ENCODE data around the gene TMPRSS11B.
"Not testable (repeated sequence)": the region's sequence is repeated elsewhere in the genome, so short reads cannot be mapped to it uniquely, and the experiment has no call there.

TMPRSS11B gene
- 0 to 0.17 reads per million in 2 donors for total RNA-seq

GRCh38 chr4:68245594-68245993 lies at the start of gene TMPRSS11B:
Gene TMPRSS11B (minus strand): TSS chr4:68245694. CDS start chr4:68245558, 136 bp downstream.
- no peak for DNase-seq

GRCh38 chr4:68291256-68291655 lies 45.8 kb upstream of the TMPRSS11B start:
- no peak for DNase-seq

GRCh38 chr4:68288393-68288740 lies 42.9 kb upstream of the TMPRSS11B start:
- DNase-seq: no peak

GRCh38 chr4:68287704-68288392 lies 42.4 kb upstream of the TMPRSS11B start:
- DNase-seq: no peak

GRCh38 chr4:68283714-68284113 lies 38.2 kb upstream of the TMPRSS11B start:
- DNase-seq: no peak

GRCh38 chr4:68283095-68283494 lies 37.6 kb upstream of the TMPRSS11B start:
- DNase-seq: no peak

GRCh38 chr4:68281796-68282740 lies 36.6 kb upstream of the TMPRSS11B start:
- DNase-seq: not testable (repeated sequence)

GRCh38 chr4:68278029-68278428 lies 32.5 kb upstream of the TMPRSS11B start:
- DNase-seq: no peak

- no peak for DNase-seq
Observed at GRCh38 chr4:68277627-68278026, 32.1 kb upstream of the TMPRSS11B start.

- no peak for DNase-seq
Observed at GRCh38 chr4:68272860-68273259, 27.4 kb upstream of the TMPRSS11B start.

GRCh38 chr4:68272380-68272779 lies 26.9 kb upstream of the TMPRSS11B start:
- no peak for DNase-seq

- no peak for DNase-seq
Observed at GRCh38 chr4:68271851-68272357, 26.4 kb upstream of the TMPRSS11B start.

GRCh38 chr4:68267433-68267944 lies 22.0 kb upstream of the TMPRSS11B start:
- no peak for DNase-seq

GRCh38 chr4:68264875-68265565 lies 19.5 kb upstream of the TMPRSS11B start:
- no peak for DNase-seq

- DNase-seq: no peak
Observed at GRCh38 chr4:68259191-68259590, 13.7 kb upstream of the TMPRSS11B start.

GRCh38 chr4:68257719-68258118 lies 12.2 kb upstream of the TMPRSS11B start:
- no peak for DNase-seq

GRCh38 chr4:68256284-68256683 lies 10.8 kb upstream of the TMPRSS11B start:
- DNase-seq: no peak

GRCh38 chr4:68250151-68250930 lies 4.8 kb upstream of the TMPRSS11B start:
- no peak for DNase-seq

- DNase-seq: no peak
Observed at GRCh38 chr4:68249434-68249833, 3.9 kb upstream of the TMPRSS11B start.

- no peak for DNase-seq
Observed at GRCh38 chr4:68240620-68241019, 4.9 kb downstream of the TMPRSS11B start.

- DNase-seq: no peak
Observed at GRCh38 chr4:68228568-68228967, 16.9 kb downstream of the TMPRSS11B start.

- DNase-seq: no peak
Observed at GRCh38 chr4:68218044-68218443, 27.4 kb downstream of the TMPRSS11B start.

Measured in activated gamma-delta T cell (primary cell).